Eye (tissue), 1 donor: ENCODE data around the gene VPS33B.
"Not testable (repeated sequence)": the region's sequence is repeated elsewhere in the genome, so short reads cannot be mapped to it uniquely, and the experiment has no call there.

ENCODE experiments used
- DNase-seq: peaks from one replicate; pipeline ENCODE4 v3.0.0-alpha.2; 2015

The VPS33B gene

GRCh38 chr15:91022075-91022831 is at the start of gene VPS33B:
Gene VPS33B (minus strand): TSS chr15:91022594. CDS start chr15:91022249, 345 bp downstream.
- peak; percentile 97 for DNase-seq

GRCh38 chr15:91072161-91072560 is 49.8 kb upstream of the VPS33B start:
- DNase-seq: no peak

- DNase-seq: no peak
These were observed 48.5 kb upstream of the VPS33B start for GRCh38 chr15:91070872-91071271.

GRCh38 chr15:91068966-91069365 is 46.6 kb upstream of the VPS33B start:
- DNase-seq: no peak

- no peak for DNase-seq
These were observed 46.0 kb upstream of the VPS33B start for GRCh38 chr15:91068436-91068835.

GRCh38 chr15:91067036-91067435 is 44.6 kb upstream of the VPS33B start:
- DNase-seq: no peak

GRCh38 chr15:91065505-91065904 is 43.1 kb upstream of the VPS33B start:
- DNase-seq: no peak

- no peak for DNase-seq
These were observed 39.6 kb upstream of the VPS33B start for GRCh38 chr15:91061997-91062396.

GRCh38 chr15:91061230-91061629 is 38.8 kb upstream of the VPS33B start:
- DNase-seq: peak; percentile 4

GRCh38 chr15:91055548-91056331 is 33.3 kb upstream of the VPS33B start:
- DNase-seq: peak; percentile 92

GRCh38 chr15:91054816-91055215 is 32.4 kb upstream of the VPS33B start:
- DNase-seq: no peak

GRCh38 chr15:91051248-91051647 is 28.9 kb upstream of the VPS33B start:
- DNase-seq: no peak

GRCh38 chr15:91050128-91050455 is 27.7 kb upstream of the VPS33B start:
- DNase-seq: no peak

GRCh38 chr15:91049378-91050127 is 27.2 kb upstream of the VPS33B start:
- peak; percentile 89 for DNase-seq

GRCh38 chr15:91047545-91048199 is 25.3 kb upstream of the VPS33B start:
- DNase-seq: no peak

- DNase-seq: not testable (repeated sequence)
These were observed 23.7 kb upstream of the VPS33B start for GRCh38 chr15:91046056-91046455.

GRCh38 chr15:91045065-91045464 is 22.7 kb upstream of the VPS33B start:
- no peak for DNase-seq

- no peak for DNase-seq
These were observed 20.9 kb upstream of the VPS33B start for GRCh38 chr15:91043202-91043874.

- DNase-seq: no peak
These were observed 18.5 kb upstream of the VPS33B start for GRCh38 chr15:91040856-91041255.

- DNase-seq: no peak
These were observed 17.6 kb upstream of the VPS33B start for GRCh38 chr15:91039996-91040395.

GRCh38 chr15:91032919-91033803 is 10.8 kb upstream of the VPS33B start:
- DNase-seq: peak; percentile 36
